PC-3 (cell line): ENCODE measurements around the gene LRP5.

ENCODE experiments used
- CTCF ChIP-seq: fragments of 300-600 bp; sonication (generic); conservative IDR thresholded peaks from 2 replicates; pipeline ENCODE4 v1.5.1; 2017; ENCODE audit warnings: antibody characterized with exemption, low read depth, mild to moderate bottlenecking, low read length
- EZH2 ChIP-seq: fragments of 300-600 bp; sonication (generic); IDR thresholded peaks from one replicate; pipeline ENCODE4 v1.6.1; 2017; ENCODE audit warnings: antibody characterized with exemption, mild to moderate bottlenecking, low read length; ENCODE audit not compliant: unreplicated experiment
- EZH2phosphoT487 ChIP-seq: fragments of 300-600 bp; sonication (generic); IDR thresholded peaks from 2 replicates; pipeline ENCODE4 v1.6.1; 2018; ENCODE audit warnings: mild to moderate bottlenecking, antibody characterized with exemption, low read length, borderline replicate concordance

- TF ChIP-seq CTCF (no peak), EZH2 (no peak), EZH2phosphoT487 (no peak)
Observed at GRCh38 chr11:68440224-68440623, 127.8 kb downstream of the LRP5 start.
